GM23338 (cell line): Measurements from ENCODE around the gene MCTP1. TPM values are rescaled to one million over a fixed set of nuclear protein-coding genes. Genes with fewer than 3 reads are reported as not detected.

Experiments
- ATAC-seq: fragments of 200-7000 bp; cut with Tn5 transposase; 3 replicates; pipeline ENCODE4 v1.9.1; 2020
- DNase-seq: peaks from one replicate; pipeline ENCODE4 v3.0.0-alpha.2; 2015; ENCODE audit warnings: low spot score
- H2AFZ ChIP-seq: fragments of 200-600 bp; sonication (generic); 2 replicates; pipeline ENCODE4 v1.8.0; 2016; ENCODE audit warnings: antibody characterized with exemption, mild to moderate bottlenecking, moderate library complexity
- H3F3A ChIP-seq: fragments of 200-600 bp; sonication (generic); replicated peaks from 2 replicates; pipeline ENCODE4 v1.8.0; 2017; ENCODE audit warnings: antibody characterized with exemption, mixed run types, low read depth
- H3K27ac ChIP-seq: fragments of 200-600 bp; sonication (generic); 2 replicates; pipeline ENCODE4 v1.6.1; 2016; ENCODE audit warnings: low read depth
- H3K27me3 ChIP-seq: fragments of 200-600 bp; sonication (generic); 2 replicates; pipeline ENCODE4 v1.8.0; 2016; ENCODE audit warnings: mild to moderate bottlenecking, mixed run types, moderate library complexity; ENCODE audit not compliant: insufficient read depth
- H3K36me3 ChIP-seq: fragments of 200-600 bp; sonication (generic); 2 replicates; pipeline ENCODE4 v1.8.0; 2016; ENCODE audit warnings: mild to moderate bottlenecking; ENCODE audit not compliant: insufficient read depth
- H3K4me1 ChIP-seq: fragments of 200-600 bp; sonication (generic); 2 replicates; pipeline ENCODE4 v1.8.0; 2016; ENCODE audit warnings: mild to moderate bottlenecking, moderate library complexity; ENCODE audit not compliant: insufficient read depth
- H3K4me2 ChIP-seq: fragments of 200-600 bp; sonication (generic); 2 replicates; pipeline ENCODE4 v1.7.1; 2017; ENCODE audit warnings: mixed run types
- H3K4me3 ChIP-seq: fragments of 200-600 bp; sonication (generic); 2 replicates; pipeline ENCODE4 v1.6.1; 2016; ENCODE audit warnings: mixed run types
- H3K79me2 ChIP-seq: fragments of 200-600 bp; sonication (generic); replicated peaks from 2 replicates; pipeline ENCODE4 v1.8.0; 2017; ENCODE audit warnings: mild to moderate bottlenecking; ENCODE audit not compliant: insufficient read depth
- H3K9me2 ChIP-seq: fragments of 200-600 bp; sonication (generic); 2 replicates; pipeline ENCODE4 v1.8.0; 2017; ENCODE audit not compliant: insufficient read depth
- H4K20me1 ChIP-seq: fragments of 200-600 bp; sonication (generic); replicated peaks from 2 replicates; pipeline ENCODE4 v1.8.0; 2017; ENCODE audit warnings: mild to moderate bottlenecking; ENCODE audit not compliant: insufficient read depth
- H3K27ac Mint-ChIP-seq: 2 replicates; pipeline ENCODE4 v1.8.0; 2020; ENCODE audit warnings: inconsistent platforms, mild to moderate bottlenecking, moderate library complexity, mixed read lengths
- H3K27me3 Mint-ChIP-seq: 3 replicates; pipeline ENCODE4 v1.8.0; 2022; ENCODE audit warnings: low read depth, mild to moderate bottlenecking, moderate library complexity, mixed read lengths, inconsistent platforms; ENCODE audit not compliant: insufficient read depth, poor library complexity
- H3K36me3 Mint-ChIP-seq: 3 replicates; pipeline ENCODE4 v1.8.0; 2021; ENCODE audit warnings: low read depth, mild to moderate bottlenecking, inconsistent platforms, moderate library complexity, mixed read lengths
- H3K4me1 Mint-ChIP-seq: 3 replicates; pipeline ENCODE4 v1.8.0; 2020; ENCODE audit warnings: mild to moderate bottlenecking, inconsistent platforms, mixed read lengths
- H3K4me3 Mint-ChIP-seq: 3 replicates; pipeline ENCODE4 v1.8.0; 2021; ENCODE audit warnings: moderate library complexity, mild to moderate bottlenecking, inconsistent platforms, mixed read lengths
- H3K9me3 Mint-ChIP-seq: 3 replicates; pipeline ENCODE4 v1.8.0; 2020; ENCODE audit warnings: moderate library complexity, mild to moderate bottlenecking, inconsistent platforms, mixed read lengths
- CREB1 ChIP-seq: fragments of 250-450 bp; sonication (Bioruptor Pico); IDR thresholded peaks from 2 replicates; pipeline ENCODE4 v1.5.0; 2020; ENCODE audit warnings: low read depth, mild to moderate bottlenecking, moderate library complexity
- ETS1 ChIP-seq: IDR thresholded peaks from 2 replicates; pipeline ENCODE4 v1.6.1; 2016; ENCODE audit warnings: antibody characterized with exemption
- EZH2phosphoT487 ChIP-seq: fragments of 200-600 bp; sonication (generic); IDR thresholded peaks from one replicate; pipeline ENCODE4 v1.8.1; 2018; ENCODE audit warnings: antibody characterized with exemption; ENCODE audit not compliant: unreplicated experiment
- JUNB ChIP-seq: IDR thresholded peaks from one replicate; pipeline ENCODE4 v1.6.1; 2016; ENCODE audit warnings: antibody characterized with exemption; ENCODE audit not compliant: unreplicated experiment
- NANOG ChIP-seq: IDR thresholded peaks from 2 replicates; pipeline ENCODE4 v1.6.1; 2016; ENCODE audit warnings: antibody characterized with exemption, borderline replicate concordance
- STAT1 ChIP-seq: IDR thresholded peaks from one replicate; pipeline ENCODE4 v1.6.1; 2016; ENCODE audit warnings: antibody characterized with exemption; ENCODE audit not compliant: unreplicated experiment
- ZNF331 ChIP-seq: fragments of 250-450 bp; sonication (Bioruptor Pico); IDR thresholded peaks from 2 replicates; pipeline ENCODE4 v1.5.0; 2020; ENCODE audit warnings: low read depth, mild to moderate bottlenecking, moderate library complexity
- polyA plus RNA-seq: library from polyadenylated mRNA; unstranded; fragments of >200 nt; fragmentation: Nextera tagmentation; extraction: Ambion mirVana; gene quantifications from 2 replicates; pipeline ENCODE4 v1.2.1, GENCODE V29; 2016
- total RNA-seq: library from RNA; depleted of rRNA; stranded (reverse); fragments of >200 nt; shearing (Covaris generic); gene quantifications from 2 replicates; pipeline ENCODE4 v1.2.3, GENCODE V29; 2014
- TF ChIP-seq, protein P1 (sequence below), 2 experiments: fragments of 200-600 bp in 1 of 2; sonication (generic) in 1 of 2; conservative IDR thresholded peaks; 2 replicates each; pipeline versions ENCODE4 v1.5.1 to v1.6.1; 2016 to 2017; ENCODE audit warnings: antibody characterized with exemption in 2 of 2, low read depth in 2 of 2, mild to moderate bottlenecking in 2 of 2, moderate library complexity in 1 of 2
- TF ChIP-seq, protein P2 (sequence below): fragments of 250-450 bp; sonication (Bioruptor Pico); IDR thresholded peaks from 2 replicates; pipeline ENCODE4 v1.5.0; 2020; ENCODE audit warnings: mild to moderate bottlenecking, moderate library complexity

The MCTP1 gene
- total and polyA plus RNA-seq, 2 experiments from 2014 or later = 3.7 to 4.2 TPM

DNA sequence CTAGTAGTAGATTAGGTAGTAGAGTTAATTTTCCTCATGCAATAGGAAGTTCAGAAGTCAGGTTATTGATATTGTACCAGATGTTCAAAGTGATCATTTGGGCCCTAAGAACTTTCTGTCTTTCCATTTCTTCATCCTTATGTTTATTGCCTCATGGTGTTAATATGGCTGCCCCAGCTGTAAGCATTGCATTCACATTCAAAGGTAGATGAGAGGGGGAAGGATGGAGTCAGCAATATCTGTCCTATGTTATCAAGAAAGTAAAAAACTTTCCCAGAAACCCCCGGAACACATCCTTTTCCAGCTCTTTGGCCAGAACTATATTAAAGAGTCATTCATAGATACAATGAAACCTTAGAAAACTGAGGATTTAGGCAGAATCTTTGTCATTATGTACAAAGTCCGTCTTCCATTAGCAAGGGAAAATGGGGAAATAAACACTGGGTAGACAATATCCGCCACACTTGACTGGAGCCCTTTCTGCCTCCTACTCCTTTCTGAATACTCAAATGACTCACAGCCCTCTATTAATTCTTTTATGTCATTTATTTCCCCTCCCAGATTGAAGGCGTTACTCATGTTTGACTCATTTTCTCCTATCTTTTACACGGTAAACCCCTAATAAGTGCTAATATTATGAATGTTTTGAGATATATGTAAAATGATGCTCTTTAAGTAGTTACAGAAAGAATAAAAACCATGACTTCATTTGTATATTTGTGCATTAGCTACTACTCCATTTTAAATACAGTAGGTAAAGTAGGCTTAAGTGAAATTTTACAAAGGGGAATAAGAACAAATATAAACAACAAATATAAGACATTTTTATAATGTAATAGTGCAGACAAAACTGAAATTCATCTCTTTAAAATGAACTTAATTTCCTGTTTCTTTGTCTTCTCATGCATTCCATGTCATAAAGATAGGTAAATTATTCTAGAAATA, 538.8 kb downstream of the MCTP1 start:
- no peak overlapping the region for H3K27ac Mint-ChIP-seq
- no peak overlapping the region for H3K4me3 ChIP-seq
- H3K27me3 ChIP-seq = no peaks in the 10 kb centered on the region
- H3K4me1 Mint-ChIP-seq = peaks cover under 1% of the 10 kb centered on the region; the same call in 1 of the 3 replicates
- H4K20me1 ChIP-seq = no peaks in the 10 kb centered on the region
- no peaks in the 10 kb centered on the region for H3K36me3 ChIP-seq
- ATAC-seq (no peak), DNase-seq (no peak)
- H3K9me2 ChIP-seq = no peaks in the 10 kb centered on the region; the same call in 1 of the 2 replicates
- no peak overlapping the region for H3K27ac ChIP-seq
- H3K4me1 ChIP-seq = no peaks in the 10 kb centered on the region
- no peaks in the 10 kb centered on the region for H3K9me3 Mint-ChIP-seq
- H2AFZ ChIP-seq = no peak overlapping the region
- peaks cover 7% of the 10 kb centered on the region for H3K27me3 Mint-ChIP-seq
- H3K36me3 Mint-ChIP-seq = no peaks in the 10 kb centered on the region
- no peak for TF ChIP-seq ETS1
- no peak for TF ChIP-seq NANOG
- TF ChIP-seq EZH2phosphoT487 = no peak
- TF ChIP-seq, protein P1, sequence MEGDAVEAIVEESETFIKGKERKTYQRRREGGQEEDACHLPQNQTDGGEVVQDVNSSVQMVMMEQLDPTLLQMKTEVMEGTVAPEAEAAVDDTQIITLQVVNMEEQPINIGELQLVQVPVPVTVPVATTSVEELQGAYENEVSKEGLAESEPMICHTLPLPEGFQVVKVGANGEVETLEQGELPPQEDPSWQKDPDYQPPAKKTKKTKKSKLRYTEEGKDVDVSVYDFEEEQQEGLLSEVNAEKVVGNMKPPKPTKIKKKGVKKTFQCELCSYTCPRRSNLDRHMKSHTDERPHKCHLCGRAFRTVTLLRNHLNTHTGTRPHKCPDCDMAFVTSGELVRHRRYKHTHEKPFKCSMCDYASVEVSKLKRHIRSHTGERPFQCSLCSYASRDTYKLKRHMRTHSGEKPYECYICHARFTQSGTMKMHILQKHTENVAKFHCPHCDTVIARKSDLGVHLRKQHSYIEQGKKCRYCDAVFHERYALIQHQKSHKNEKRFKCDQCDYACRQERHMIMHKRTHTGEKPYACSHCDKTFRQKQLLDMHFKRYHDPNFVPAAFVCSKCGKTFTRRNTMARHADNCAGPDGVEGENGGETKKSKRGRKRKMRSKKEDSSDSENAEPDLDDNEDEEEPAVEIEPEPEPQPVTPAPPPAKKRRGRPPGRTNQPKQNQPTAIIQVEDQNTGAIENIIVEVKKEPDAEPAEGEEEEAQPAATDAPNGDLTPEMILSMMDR (conservative IDR thresholded peaks at IDR 0.05; ENCODE audit: low read depth in 2 of 2) = no peak
- TF ChIP-seq, protein P2, sequence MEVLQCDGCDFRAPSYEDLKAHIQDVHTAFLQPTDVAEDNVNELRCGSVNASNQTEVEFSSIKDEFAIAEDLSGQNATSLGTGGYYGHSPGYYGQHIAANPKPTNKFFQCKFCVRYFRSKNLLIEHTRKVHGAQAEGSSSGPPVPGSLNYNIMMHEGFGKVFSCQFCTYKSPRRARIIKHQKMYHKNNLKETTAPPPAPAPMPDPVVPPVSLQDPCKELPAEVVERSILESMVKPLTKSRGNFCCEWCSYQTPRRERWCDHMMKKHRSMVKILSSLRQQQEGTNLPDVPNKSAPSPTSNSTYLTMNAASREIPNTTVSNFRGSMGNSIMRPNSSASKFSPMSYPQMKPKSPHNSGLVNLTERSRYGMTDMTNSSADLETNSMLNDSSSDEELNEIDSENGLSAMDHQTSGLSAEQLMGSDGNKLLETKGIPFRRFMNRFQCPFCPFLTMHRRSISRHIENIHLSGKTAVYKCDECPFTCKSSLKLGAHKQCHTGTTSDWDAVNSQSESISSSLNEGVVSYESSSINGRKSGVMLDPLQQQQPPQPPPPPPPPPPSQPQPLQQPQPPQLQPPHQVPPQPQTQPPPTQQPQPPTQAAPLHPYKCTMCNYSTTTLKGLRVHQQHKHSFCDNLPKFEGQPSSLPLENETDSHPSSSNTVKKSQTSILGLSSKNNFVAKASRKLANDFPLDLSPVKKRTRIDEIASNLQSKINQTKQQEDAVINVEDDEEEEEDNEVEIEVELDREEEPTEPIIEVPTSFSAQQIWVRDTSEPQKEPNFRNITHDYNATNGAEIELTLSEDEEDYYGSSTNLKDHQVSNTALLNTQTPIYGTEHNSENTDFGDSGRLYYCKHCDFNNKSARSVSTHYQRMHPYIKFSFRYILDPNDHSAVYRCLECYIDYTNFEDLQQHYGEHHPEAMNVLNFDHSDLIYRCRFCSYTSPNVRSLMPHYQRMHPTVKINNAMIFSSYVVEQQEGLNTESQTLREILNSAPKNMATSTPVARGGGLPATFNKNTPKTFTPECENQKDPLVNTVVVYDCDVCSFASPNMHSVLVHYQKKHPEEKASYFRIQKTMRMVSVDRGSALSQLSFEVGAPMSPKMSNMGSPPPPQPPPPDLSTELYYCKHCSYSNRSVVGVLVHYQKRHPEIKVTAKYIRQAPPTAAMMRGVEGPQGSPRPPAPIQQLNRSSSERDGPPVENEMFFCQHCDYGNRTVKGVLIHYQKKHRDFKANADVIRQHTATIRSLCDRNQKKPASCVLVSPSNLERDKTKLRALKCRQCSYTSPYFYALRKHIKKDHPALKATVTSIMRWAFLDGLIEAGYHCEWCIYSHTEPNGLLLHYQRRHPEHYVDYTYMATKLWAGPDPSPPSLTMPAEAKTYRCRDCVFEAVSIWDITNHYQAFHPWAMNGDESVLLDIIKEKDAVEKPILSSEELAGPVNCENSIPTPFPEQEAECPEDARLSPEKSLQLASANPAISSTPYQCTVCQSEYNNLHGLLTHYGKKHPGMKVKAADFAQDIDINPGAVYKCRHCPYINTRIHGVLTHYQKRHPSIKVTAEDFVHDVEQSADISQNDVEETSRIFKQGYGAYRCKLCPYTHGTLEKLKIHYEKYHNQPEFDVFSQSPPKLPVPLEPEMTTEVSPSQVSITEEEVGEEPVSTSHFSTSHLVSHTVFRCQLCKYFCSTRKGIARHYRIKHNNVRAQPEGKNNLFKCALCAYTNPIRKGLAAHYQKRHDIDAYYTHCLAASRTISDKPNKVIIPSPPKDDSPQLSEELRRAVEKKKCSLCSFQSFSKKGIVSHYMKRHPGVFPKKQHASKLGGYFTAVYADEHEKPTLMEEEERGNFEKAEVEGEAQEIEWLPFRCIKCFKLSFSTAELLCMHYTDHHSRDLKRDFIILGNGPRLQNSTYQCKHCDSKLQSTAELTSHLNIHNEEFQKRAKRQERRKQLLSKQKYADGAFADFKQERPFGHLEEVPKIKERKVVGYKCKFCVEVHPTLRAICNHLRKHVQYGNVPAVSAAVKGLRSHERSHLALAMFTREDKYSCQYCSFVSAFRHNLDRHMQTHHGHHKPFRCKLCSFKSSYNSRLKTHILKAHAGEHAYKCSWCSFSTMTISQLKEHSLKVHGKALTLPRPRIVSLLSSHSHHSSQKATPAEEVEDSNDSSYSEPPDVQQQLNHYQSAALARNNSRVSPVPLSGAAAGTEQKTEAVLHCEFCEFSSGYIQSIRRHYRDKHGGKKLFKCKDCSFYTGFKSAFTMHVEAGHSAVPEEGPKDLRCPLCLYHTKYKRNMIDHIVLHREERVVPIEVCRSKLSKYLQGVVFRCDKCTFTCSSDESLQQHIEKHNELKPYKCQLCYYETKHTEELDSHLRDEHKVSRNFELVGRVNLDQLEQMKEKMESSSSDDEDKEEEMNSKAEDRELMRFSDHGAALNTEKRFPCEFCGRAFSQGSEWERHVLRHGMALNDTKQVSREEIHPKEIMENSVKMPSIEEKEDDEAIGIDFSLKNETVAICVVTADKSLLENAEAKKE = no peak
- TF ChIP-seq CREB1 (CRISPR knock-in tag) = no peak
- TF ChIP-seq JUNB = no peak
- no peak for TF ChIP-seq ZNF331 (CRISPR knock-in tag)
- TF ChIP-seq STAT1 = no peak
- no peaks in the 10 kb centered on the region for H3F3A ChIP-seq
- no peak overlapping the region for H3K4me2 ChIP-seq
- no peaks in the 10 kb centered on the region for H3K79me2 ChIP-seq
- H3K4me3 Mint-ChIP-seq = no peak overlapping the region
